Suppressor macrophage treated with lipopolysaccharide for 1 hour (primary cell): ENCODE measurements around the gene CIRBP.

Experiments
- DNase-seq, 3 donors: peaks; one replicate each; pipeline ENCODE4 v3.0.0-alpha.2; 2020 to 2022

Gene CIRBP

GRCh38 chr19:1269065-1269477 is at the start of gene CIRBP:
Gene CIRBP, plus strand, starts transcription at chr19:1269332. Its CDS starts 1,602 bp downstream, at chr19:1270934.
- peak; percentile 100 for DNase-seq

- no peak for DNase-seq
Observed at GRCh38 chr19:1219786-1220476, 49.2 kb upstream of the CIRBP start.

- DNase-seq: no peak
Observed at GRCh38 chr19:1220477-1220930, 48.6 kb upstream of the CIRBP start.

GRCh38 chr19:1220976-1221903 is 47.9 kb upstream of the CIRBP start:
- DNase-seq: peak; percentile 61 to 74 (median 62)

- no peak for DNase-seq
Observed at GRCh38 chr19:1221904-1222255, 47.3 kb upstream of the CIRBP start.

- no peak for DNase-seq
Observed at GRCh38 chr19:1222394-1222793, 46.7 kb upstream of the CIRBP start.

GRCh38 chr19:1223018-1223855 is 45.9 kb upstream of the CIRBP start:
- DNase-seq: peak in 2 of 3 donors; percentile 31 to 61

- DNase-seq: no peak
Observed at GRCh38 chr19:1224047-1224825, 44.9 kb upstream of the CIRBP start.

GRCh38 chr19:1224847-1225246 is 44.3 kb upstream of the CIRBP start:
- DNase-seq: no peak

GRCh38 chr19:1225440-1226226 is 43.5 kb upstream of the CIRBP start:
- peak; percentile 42 to 59 (median 55) for DNase-seq

- no peak for DNase-seq
Observed at GRCh38 chr19:1226227-1226518, 43.0 kb upstream of the CIRBP start.

GRCh38 chr19:1226522-1227303 is 42.4 kb upstream of the CIRBP start:
- no peak for DNase-seq

GRCh38 chr19:1227304-1228054 is 41.7 kb upstream of the CIRBP start:
- DNase-seq: no peak

- DNase-seq: no peak
Observed at GRCh38 chr19:1228161-1228957, 40.8 kb upstream of the CIRBP start.

- no peak for DNase-seq
Observed at GRCh38 chr19:1229056-1229923, 39.8 kb upstream of the CIRBP start.

GRCh38 chr19:1229924-1230782 is 39.0 kb upstream of the CIRBP start:
- DNase-seq: no peak
